ENCODE results near the gene MED31. TPM values are rescaled to one million over a fixed set of nuclear protein-coding genes. Genes with fewer than 3 reads are reported as not detected.

The MED31 gene
- total RNA-seq, 1 donor from 2014 or later = 12.7 TPM

- Mint-ChIP-seq H3K4me3 (ENCODE audit: unreplicated experiment) (no peak overlapping the region), H3K27ac (ENCODE audit: unreplicated experiment) (no peak overlapping the region), H3K36me3 (ENCODE audit: unreplicated experiment) (no peaks in the 10 kb centered on the region), H3K4me1 (ENCODE audit: low read depth, unreplicated experiment) (no peaks in the 10 kb centered on the region), H3K27me3 (ENCODE audit: unreplicated experiment) (peaks cover 1% of the 10 kb centered on the region), H3K9me3 (ENCODE audit: unreplicated experiment) (no peaks in the 10 kb centered on the region)
- TF ChIP-seq CTCF (IDR thresholded peaks at IDR 0.05; ENCODE audit: partially characterized antibody, unreplicated experiment) = no peak
- DNase-seq = no peak
These were observed 26.5 kb upstream of the MED31 start for GRCh38 chr17:6677946-6678345.

- DNase-seq = no peak
- Mint-ChIP-seq H3K27ac (ENCODE audit: unreplicated experiment) (no peak overlapping the region), H3K9me3 (ENCODE audit: unreplicated experiment) (no peaks in the 10 kb centered on the region), H3K36me3 (ENCODE audit: unreplicated experiment) (no peaks in the 10 kb centered on the region), H3K4me3 (ENCODE audit: unreplicated experiment) (no peak overlapping the region), H3K4me1 (ENCODE audit: low read depth, unreplicated experiment) (no peaks in the 10 kb centered on the region), H3K27me3 (ENCODE audit: unreplicated experiment) (peaks cover 1% of the 10 kb centered on the region)
- TF ChIP-seq CTCF (IDR thresholded peaks at IDR 0.05; ENCODE audit: partially characterized antibody, unreplicated experiment) = no peak
These were observed 25.9 kb upstream of the MED31 start for GRCh38 chr17:6677158-6677831.

GRCh38 chr17:6676802-6677157 lies 25.4 kb upstream of the MED31 start:
- no peak overlapping the region for H3K4me3 Mint-ChIP-seq (ENCODE audit: unreplicated experiment)
- H3K9me3 Mint-ChIP-seq (ENCODE audit: unreplicated experiment) = no peaks in the 10 kb centered on the region

GRCh38 chr17:6675201-6675825 lies 23.9 kb upstream of the MED31 start:
- Mint-ChIP-seq H3K9me3 (ENCODE audit: unreplicated experiment) (no peaks in the 10 kb centered on the region), H3K4me3 (ENCODE audit: unreplicated experiment) (no peak overlapping the region), H3K36me3 (ENCODE audit: unreplicated experiment) (no peaks in the 10 kb centered on the region), H3K27me3 (ENCODE audit: unreplicated experiment) (peaks cover 1% of the 10 kb centered on the region), H3K4me1 (ENCODE audit: low read depth, unreplicated experiment) (no peaks in the 10 kb centered on the region), H3K27ac (ENCODE audit: unreplicated experiment) (no peak overlapping the region)
- TF ChIP-seq CTCF (IDR thresholded peaks at IDR 0.05; ENCODE audit: partially characterized antibody, unreplicated experiment) = no peak
- no peak for DNase-seq

More at GRCh38 chr17:6676802-6677157, 25.4 kb upstream of the MED31 start:
- Mint-ChIP-seq H3K36me3 (ENCODE audit: unreplicated experiment) (no peaks in the 10 kb centered on the region), H3K27ac (ENCODE audit: unreplicated experiment) (no peak overlapping the region), H3K27me3 (ENCODE audit: unreplicated experiment) (peaks cover 1% of the 10 kb centered on the region), H3K4me1 (ENCODE audit: low read depth, unreplicated experiment) (no peaks in the 10 kb centered on the region)
- TF ChIP-seq CTCF (IDR thresholded peaks at IDR 0.05; ENCODE audit: partially characterized antibody, unreplicated experiment) = no peak
- no peak for DNase-seq

- DNase-seq = no peak
- no peaks in the 10 kb centered on the region for H3K4me1 Mint-ChIP-seq (ENCODE audit: low read depth, unreplicated experiment)
- peaks cover 1% of the 10 kb centered on the region for H3K27me3 Mint-ChIP-seq (ENCODE audit: unreplicated experiment)
- TF ChIP-seq CTCF (IDR thresholded peaks at IDR 0.05; ENCODE audit: partially characterized antibody, unreplicated experiment) = no peak
- H3K27ac Mint-ChIP-seq (ENCODE audit: unreplicated experiment) = no peak overlapping the region
- H3K4me3 Mint-ChIP-seq (ENCODE audit: unreplicated experiment) = no peak overlapping the region
- no peaks in the 10 kb centered on the region for H3K36me3 Mint-ChIP-seq (ENCODE audit: unreplicated experiment)
- H3K9me3 Mint-ChIP-seq (ENCODE audit: unreplicated experiment) = no peaks in the 10 kb centered on the region
These were observed 23.2 kb upstream of the MED31 start for GRCh38 chr17:6674586-6674985.

All from glutamatergic neuron (in vitro differentiated cells).